Loucy (cell line): ENCODE data around the gene TBX3.

ENCODE experiments used
- EZH2phosphoT487 ChIP-seq: fragments of 200-600 bp; IDR thresholded peaks from 2 replicates; pipeline ENCODE4 v1.6.1; 2018; ENCODE audit warnings: antibody characterized with exemption, mild to moderate bottlenecking, moderate library complexity, borderline replicate concordance
- TF ChIP-seq, protein P1 (sequence below): fragments of 200-600 bp; sonication (generic); conservative IDR thresholded peaks from 2 replicates; pipeline ENCODE4 v1.5.1; 2014; ENCODE audit warnings: mild to moderate bottlenecking, antibody characterized with exemption, low read length

DNA sequence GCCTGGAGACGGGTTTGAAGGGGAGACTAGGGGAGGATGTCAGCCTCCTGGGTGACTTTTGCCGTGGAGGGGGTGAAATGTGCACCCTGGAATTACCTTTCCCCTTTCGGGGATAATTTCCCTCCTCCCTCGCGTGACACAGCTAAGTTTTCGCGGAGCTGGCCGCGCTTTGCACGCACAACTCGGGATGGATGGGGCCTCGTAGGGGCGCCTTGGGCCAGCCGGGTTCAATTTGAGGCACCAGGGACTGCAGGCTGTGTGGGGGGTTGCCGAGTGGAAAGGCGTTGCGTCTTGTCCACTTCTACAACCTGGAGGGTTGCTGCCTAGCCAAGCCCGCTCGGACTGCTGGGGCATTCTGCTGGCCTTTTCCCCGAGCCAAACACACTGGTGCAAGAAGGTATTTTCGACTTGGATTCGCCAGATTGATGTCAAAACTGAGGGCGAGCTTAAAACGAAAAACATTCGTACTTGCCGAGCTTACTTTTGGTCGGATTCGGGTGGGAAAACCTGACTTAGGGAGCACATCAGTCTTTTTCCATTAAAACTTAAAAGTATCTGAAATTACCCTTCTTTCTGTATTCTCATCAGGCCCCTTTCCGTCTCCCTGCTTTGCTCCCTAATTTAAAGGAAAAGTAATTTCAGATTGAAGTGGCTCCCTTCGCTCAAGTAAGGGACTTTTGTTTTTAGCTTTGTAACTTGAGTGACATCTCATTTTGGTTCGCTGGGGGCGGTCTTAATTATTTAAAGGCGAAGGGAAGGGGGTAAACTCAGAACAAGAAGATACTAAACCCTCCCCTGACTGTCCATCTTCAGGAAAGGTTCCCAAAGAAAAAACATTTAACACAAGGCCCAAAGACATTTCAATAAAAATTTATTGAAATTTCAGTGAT is 14.3 kb downstream of the TBX3 start:
- TF ChIP-seq, protein P1, sequence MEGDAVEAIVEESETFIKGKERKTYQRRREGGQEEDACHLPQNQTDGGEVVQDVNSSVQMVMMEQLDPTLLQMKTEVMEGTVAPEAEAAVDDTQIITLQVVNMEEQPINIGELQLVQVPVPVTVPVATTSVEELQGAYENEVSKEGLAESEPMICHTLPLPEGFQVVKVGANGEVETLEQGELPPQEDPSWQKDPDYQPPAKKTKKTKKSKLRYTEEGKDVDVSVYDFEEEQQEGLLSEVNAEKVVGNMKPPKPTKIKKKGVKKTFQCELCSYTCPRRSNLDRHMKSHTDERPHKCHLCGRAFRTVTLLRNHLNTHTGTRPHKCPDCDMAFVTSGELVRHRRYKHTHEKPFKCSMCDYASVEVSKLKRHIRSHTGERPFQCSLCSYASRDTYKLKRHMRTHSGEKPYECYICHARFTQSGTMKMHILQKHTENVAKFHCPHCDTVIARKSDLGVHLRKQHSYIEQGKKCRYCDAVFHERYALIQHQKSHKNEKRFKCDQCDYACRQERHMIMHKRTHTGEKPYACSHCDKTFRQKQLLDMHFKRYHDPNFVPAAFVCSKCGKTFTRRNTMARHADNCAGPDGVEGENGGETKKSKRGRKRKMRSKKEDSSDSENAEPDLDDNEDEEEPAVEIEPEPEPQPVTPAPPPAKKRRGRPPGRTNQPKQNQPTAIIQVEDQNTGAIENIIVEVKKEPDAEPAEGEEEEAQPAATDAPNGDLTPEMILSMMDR: no peak
- TF ChIP-seq EZH2phosphoT487: no peak
